ENCODE results near the gene WASHC4.

DNA sequence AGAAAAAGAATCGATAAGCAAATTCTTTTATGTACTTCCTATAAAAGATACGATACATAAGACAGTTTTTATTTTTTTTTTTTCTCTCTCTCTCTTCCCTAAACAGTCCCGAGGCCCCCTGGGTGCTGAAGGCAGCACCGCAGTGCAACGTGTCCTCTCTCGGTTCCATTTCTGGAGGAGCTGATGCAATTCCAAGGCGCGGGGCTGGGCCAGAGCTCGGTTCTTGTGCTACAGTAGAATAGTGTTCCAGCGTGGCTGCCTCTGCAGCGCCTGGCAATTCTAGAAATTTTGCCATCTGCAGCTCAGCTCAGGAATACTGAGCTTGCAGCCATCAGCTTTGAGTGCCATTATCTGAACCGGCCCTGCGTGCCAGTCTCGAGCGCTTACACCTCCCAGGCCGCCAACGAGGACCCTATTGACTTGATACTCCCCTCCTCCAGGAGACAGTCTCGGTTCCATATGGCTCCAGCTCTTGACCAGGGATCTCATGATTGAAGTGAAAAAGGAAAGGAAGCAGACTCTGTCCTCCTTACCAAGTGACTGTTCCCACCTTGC lies 23.9 kb upstream of the WASHC4 start:
- TF ChIP-seq, protein P1, sequence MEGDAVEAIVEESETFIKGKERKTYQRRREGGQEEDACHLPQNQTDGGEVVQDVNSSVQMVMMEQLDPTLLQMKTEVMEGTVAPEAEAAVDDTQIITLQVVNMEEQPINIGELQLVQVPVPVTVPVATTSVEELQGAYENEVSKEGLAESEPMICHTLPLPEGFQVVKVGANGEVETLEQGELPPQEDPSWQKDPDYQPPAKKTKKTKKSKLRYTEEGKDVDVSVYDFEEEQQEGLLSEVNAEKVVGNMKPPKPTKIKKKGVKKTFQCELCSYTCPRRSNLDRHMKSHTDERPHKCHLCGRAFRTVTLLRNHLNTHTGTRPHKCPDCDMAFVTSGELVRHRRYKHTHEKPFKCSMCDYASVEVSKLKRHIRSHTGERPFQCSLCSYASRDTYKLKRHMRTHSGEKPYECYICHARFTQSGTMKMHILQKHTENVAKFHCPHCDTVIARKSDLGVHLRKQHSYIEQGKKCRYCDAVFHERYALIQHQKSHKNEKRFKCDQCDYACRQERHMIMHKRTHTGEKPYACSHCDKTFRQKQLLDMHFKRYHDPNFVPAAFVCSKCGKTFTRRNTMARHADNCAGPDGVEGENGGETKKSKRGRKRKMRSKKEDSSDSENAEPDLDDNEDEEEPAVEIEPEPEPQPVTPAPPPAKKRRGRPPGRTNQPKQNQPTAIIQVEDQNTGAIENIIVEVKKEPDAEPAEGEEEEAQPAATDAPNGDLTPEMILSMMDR (IDR thresholded peaks at IDR 0.05; ENCODE audit: low read depth, low read length, poor library complexity, severe bottlenecking) = no peak
- no peak for TF ChIP-seq EZH2phosphoT487 (IDR thresholded peaks at IDR 0.05; ENCODE audit: borderline replicate concordance, low read length)
